WERI-Rb-1 (cell line): ENCODE data around the gene TXNRD3.

ENCODE experiments used
- DNase-seq: peaks from one replicate; pipeline ENCODE4 v3.0.0-alpha.2; 2020
- H3K27ac ChIP-seq: fragments of 250-450 bp; sonication (Bioruptor Pico); 2 replicates; pipeline ENCODE4 v1.5.1; 2020; ENCODE audit warnings: mild to moderate bottlenecking, moderate library complexity
- H3K27me3 ChIP-seq: fragments of 250-450 bp; sonication (Bioruptor Pico); 2 replicates; pipeline ENCODE4 v1.5.1; 2021; ENCODE audit warnings: mild to moderate bottlenecking, low read depth, moderate library complexity; ENCODE audit not compliant: insufficient read depth, severe bottlenecking
- H3K36me3 ChIP-seq: fragments of 250-450 bp; sonication (Bioruptor Pico); 2 replicates; pipeline ENCODE4 v1.5.1; 2020; ENCODE audit warnings: mild to moderate bottlenecking, moderate library complexity
- H3K4me3 ChIP-seq: 2 replicates; pipeline ENCODE4 v1.5.1; 2011; ENCODE audit warnings: low read depth, mild to moderate bottlenecking, control low read depth, low read length
- H3K9me3 ChIP-seq: fragments of 250-450 bp; sonication (Bioruptor Pico); 2 replicates; pipeline ENCODE4 v1.5.1; 2021; ENCODE audit warnings: mild to moderate bottlenecking, moderate library complexity; ENCODE audit not compliant: severe bottlenecking
- CTCF ChIP-seq: IDR thresholded peaks from 2 replicates; pipeline ENCODE4 v1.5.1; 2011; ENCODE audit warnings: low read depth, mild to moderate bottlenecking, control low read depth, inconsistent platforms, low read length

Gene TXNRD3

DNA sequence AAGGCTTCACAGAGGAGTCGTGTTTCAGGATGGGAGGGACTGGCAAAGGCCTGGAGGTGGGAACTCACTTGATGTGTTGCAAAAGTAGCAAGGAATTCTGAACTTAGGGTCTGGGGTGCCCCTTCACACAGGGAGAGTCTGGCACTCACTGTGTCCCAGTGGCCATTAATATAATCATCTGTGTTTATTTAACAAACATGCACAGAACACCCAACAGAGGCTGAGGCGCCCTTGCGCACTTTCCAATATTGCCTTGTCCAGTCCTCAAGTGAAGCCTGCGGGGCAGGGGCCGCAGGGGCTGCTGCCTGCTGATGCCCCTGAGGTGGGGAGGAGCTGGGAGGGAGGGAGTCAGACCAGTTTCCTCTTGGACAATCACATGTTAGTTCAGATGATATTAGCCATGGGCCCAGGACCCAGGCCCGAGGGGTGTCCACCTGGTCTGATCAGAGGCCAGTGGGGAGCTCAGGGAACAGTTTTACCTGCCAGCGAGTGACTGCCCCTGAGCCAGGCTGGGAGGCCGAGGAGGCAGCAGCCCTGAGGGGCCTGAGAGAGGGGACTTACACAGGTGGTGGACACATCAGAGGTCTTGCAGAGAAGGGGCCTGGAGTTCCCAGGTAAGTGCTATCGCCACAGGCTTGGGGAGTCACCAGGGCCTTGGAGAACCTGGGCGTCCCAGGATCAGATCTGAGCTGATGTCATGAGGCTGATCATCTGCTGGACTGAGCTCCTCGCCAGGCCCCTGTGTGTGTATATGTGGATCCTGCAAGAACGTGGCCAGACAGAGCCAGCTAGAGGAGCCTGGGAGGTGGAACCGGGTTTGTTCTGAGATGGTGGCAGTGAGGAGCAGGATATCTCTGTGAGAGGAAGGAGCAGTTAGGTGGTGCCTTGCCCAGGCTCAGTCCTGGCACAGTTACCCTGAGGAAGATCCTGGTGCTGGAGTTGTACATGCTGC is 13.8 kb upstream of the TXNRD3 start:
- no peak for DNase-seq
- Histone ChIP-seq H3K4me3 (no peak overlapping the region), H3K27ac (no peak overlapping the region), H3K9me3 (no peaks in the 10 kb centered on the region), H3K36me3 (no peaks in the 10 kb centered on the region), H3K27me3 (no peaks in the 10 kb centered on the region)
- no peak for TF ChIP-seq CTCF

- Histone ChIP-seq H3K4me3 (no peak overlapping the region), H3K27ac (no peak overlapping the region), H3K27me3 (no peaks in the 10 kb centered on the region), H3K36me3 (no peaks in the 10 kb centered on the region), H3K9me3 (no peaks in the 10 kb centered on the region)
- no peak for DNase-seq
- no peak for TF ChIP-seq CTCF
Observed at GRCh38 chr3:126667631-126668449, 12.9 kb upstream of the TXNRD3 start.

DNA sequence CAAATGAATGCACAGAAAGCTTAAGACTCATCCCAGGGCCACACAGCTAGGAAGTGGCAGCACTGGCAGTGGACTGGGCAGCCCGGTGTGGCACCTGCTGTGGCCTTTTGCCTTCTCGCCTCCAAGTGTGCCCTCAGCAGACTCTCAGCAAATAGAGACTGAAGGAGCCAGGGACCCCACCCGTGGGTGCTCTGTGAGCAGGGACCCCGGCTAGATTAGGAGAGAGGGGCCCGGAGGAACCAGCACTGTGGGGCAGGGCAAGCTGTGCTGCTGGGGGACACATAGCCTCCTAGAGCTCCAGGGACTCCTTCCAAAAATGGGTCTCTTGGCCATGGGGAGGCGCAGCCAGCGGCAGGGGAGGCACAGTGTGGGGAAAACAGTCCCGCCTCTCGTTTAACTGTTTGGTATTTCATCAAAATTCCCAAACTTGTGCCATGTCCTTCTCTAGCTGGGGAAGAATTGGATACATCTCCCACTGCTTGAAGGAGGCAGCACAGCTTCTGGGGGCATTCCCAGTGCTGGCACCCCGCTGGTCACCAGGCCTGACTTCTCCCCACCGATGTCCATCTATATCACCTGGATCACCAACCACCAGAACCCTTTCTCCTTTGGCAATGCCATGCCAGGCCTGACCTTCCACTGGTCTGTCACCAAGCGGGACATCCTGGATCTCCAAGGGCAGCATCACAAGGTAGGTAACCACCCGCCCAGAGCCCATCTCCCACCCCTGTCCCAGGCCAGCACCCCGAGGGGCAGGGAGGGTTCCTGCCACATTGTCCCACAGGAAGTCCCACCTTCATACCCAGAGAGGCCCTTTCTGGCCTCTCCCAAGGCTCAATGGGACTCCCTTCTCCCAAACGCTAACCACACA is 12.0 kb upstream of the TXNRD3 start:
- H3K9me3 ChIP-seq = no peaks in the 10 kb centered on the region
- H3K27ac ChIP-seq = no peak overlapping the region
- TF ChIP-seq CTCF = no peak
- no peaks in the 10 kb centered on the region for H3K27me3 ChIP-seq
- no peak overlapping the region for H3K4me3 ChIP-seq
- H3K36me3 ChIP-seq = no peaks in the 10 kb centered on the region
- DNase-seq = no peak

- no peak overlapping the region for H3K4me3 ChIP-seq
- H3K36me3 ChIP-seq = no peaks in the 10 kb centered on the region
- H3K27ac ChIP-seq = no peak overlapping the region
- no peak for DNase-seq
- peaks cover 4% of the 10 kb centered on the region for H3K9me3 ChIP-seq
- H3K27me3 ChIP-seq = no peaks in the 10 kb centered on the region
- TF ChIP-seq CTCF = no peak
Observed at GRCh38 chr3:126665959-126666657, 11.2 kb upstream of the TXNRD3 start.
